ENCODE results near the gene KRT72. TPM values are rescaled to one million over a fixed set of nuclear protein-coding genes. Genes with fewer than 3 reads are reported as not detected.

Gene KRT72
- total and polyA plus RNA-seq, 4 experiments from 2014 or later = 7.7 to 8.4 TPM; not detected in 2

DNA sequence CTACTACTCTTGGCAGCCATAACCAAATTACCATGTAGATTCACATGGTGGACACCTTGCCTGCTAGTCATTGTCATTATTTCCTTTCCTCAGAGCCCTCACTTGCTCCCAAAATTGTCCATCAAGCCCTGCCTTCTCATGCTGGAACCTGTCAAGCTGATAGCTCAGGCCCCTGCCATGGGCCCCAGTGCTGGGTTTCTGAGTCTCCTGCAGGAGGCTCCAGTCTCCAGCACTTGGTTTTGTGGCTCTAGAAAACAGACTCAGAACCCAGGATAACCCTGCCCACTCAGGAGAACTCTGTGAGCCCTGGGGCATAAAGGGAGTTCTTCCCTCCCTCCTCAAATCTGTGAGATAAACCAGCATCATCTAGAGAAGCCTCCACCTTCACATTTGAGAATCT is 59.1 kb downstream of the KRT72 start:
- Histone ChIP-seq H3K4me3 (ENCODE audit: low read length in 2 of 2) (no peak overlapping the region), H3K27me3 (ENCODE audit: insufficient read depth, low read length) (no peaks in the 10 kb centered on the region), H3K4me1 (ENCODE audit: insufficient read depth, low read length) (no peaks in the 10 kb centered on the region), H3K36me3 (ENCODE audit: insufficient read depth, low read length) (no peaks in the 10 kb centered on the region), H3K27ac (ENCODE audit: low read depth, low read length) (no peak overlapping the region), H3K9me3 (ENCODE audit: control insufficient read depth in 1 of 2, low read length in 2 of 2) (no peaks in the 10 kb centered on the region)
- no peaks in the 10 kb centered on the region for H3K36me3 Mint-ChIP-seq
- peaks cover 4 to 9% of the 10 kb centered on the region in 2 donors for H3K27me3 Mint-ChIP-seq
- ChIA-PET POLR2A (ENCODE audit: partially characterized antibody) (no interaction called here), CTCF (ENCODE audit: partially characterized antibody) (no interaction called here)
- H3K4me1 Mint-ChIP-seq = no peaks in the 10 kb centered on the region
- DNase-seq = no peak
- H3K4me3 Mint-ChIP-seq = no peak overlapping the region
- H3K9me3 Mint-ChIP-seq = no peaks in the 10 kb centered on the region
- H3K27ac Mint-ChIP-seq = peak overlapping the region in 1 of 7 donors; percentile 25
- intact Hi-C loops (cut with micrococcal nuclease) = no loop called here

DNA sequence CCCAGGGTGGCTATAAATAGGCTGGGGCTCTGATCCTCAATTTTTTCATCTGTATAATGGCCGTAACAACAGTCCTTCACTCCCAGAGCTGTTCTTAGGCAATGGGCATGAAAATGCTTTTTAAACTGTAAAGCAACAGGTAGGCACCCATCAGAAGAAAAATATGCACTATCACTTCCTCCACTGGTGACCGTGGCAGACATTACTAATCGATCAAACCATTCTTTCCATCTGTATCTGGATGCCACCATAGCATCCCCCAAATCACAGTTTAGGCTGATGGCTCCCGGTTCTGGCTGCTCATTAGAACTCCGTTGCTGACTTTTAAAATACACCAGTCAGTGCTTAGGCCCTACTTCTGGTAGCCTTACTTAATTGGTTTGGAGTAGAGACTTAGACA is 59.6 kb downstream of the KRT72 start:
- no peak for DNase-seq
- Histone ChIP-seq H3K36me3 (ENCODE audit: insufficient read depth, low read length) (no peaks in the 10 kb centered on the region), H3K27ac (ENCODE audit: low read depth, low read length) (no peak overlapping the region), H3K4me1 (ENCODE audit: insufficient read depth, low read length) (no peaks in the 10 kb centered on the region), H3K27me3 (ENCODE audit: insufficient read depth, low read length) (no peaks in the 10 kb centered on the region), H3K4me3 (ENCODE audit: low read length in 2 of 2) (no peak overlapping the region), H3K9me3 (ENCODE audit: control insufficient read depth in 1 of 2, low read length in 2 of 2) (no peaks in the 10 kb centered on the region)
- POLR2A ChIA-PET (ENCODE audit: partially characterized antibody) = no interaction called here
- no peaks in the 10 kb centered on the region for H3K36me3 Mint-ChIP-seq
- H3K27ac Mint-ChIP-seq = peak overlapping the region in 1 of 7 donors; percentile 25
- H3K9me3 Mint-ChIP-seq = no peaks in the 10 kb centered on the region
- H3K4me3 Mint-ChIP-seq = no peak overlapping the region
- peaks cover 5 to 7% of the 10 kb centered on the region in 2 donors for H3K27me3 Mint-ChIP-seq
- intact Hi-C loops (cut with micrococcal nuclease) = no loop called here
- no peaks in the 10 kb centered on the region for H3K4me1 Mint-ChIP-seq
- CTCF ChIA-PET (ENCODE audit: partially characterized antibody) = no interaction called here

DNA sequence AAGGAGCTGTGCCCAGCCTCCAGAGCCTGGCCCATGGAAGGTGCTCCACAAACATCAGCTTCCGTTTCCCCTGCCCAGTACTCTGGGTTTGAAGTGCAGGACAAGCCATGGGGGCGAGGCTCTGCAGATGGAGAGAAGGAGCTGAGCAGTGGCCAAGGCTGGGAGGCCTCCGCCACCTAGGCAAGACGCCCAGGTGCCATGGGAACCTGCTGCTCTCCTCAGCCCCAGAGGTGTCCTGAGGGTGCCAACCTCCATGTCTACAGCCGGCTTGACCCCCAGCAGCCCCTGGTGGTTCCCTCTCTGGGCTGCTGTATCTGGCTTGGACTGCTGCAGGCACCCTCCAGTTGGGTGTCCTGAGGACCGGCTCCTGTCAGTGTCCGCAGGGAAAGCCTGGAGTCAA is 60.7 kb downstream of the KRT72 start:
- no peak overlapping the region for H3K27ac ChIP-seq (ENCODE audit: low read depth, low read length)
- no peak for DNase-seq
- no peak overlapping the region for H3K4me3 Mint-ChIP-seq
- no peaks in the 10 kb centered on the region for H3K4me1 Mint-ChIP-seq
- no peaks in the 10 kb centered on the region for H3K36me3 ChIP-seq (ENCODE audit: insufficient read depth, low read length)
- H3K27me3 Mint-ChIP-seq = peaks cover 5 to 6% of the 10 kb centered on the region in 2 donors
- H3K9me3 Mint-ChIP-seq = no peaks in the 10 kb centered on the region
- intact Hi-C loops (cut with micrococcal nuclease) = no loop called here
- CTCF ChIA-PET (ENCODE audit: partially characterized antibody) = no interaction called here
- no peaks in the 10 kb centered on the region for H3K27me3 ChIP-seq (ENCODE audit: insufficient read depth, low read length)
- H3K9me3 ChIP-seq (ENCODE audit: control insufficient read depth in 1 of 2, low read length in 2 of 2) = no peaks in the 10 kb centered on the region
- no peak overlapping the region for H3K27ac Mint-ChIP-seq
- no peak overlapping the region for H3K4me3 ChIP-seq (ENCODE audit: low read length in 2 of 2)
- H3K4me1 ChIP-seq (ENCODE audit: insufficient read depth, low read length) = no peaks in the 10 kb centered on the region
- no peaks in the 10 kb centered on the region for H3K36me3 Mint-ChIP-seq
- POLR2A ChIA-PET (ENCODE audit: partially characterized antibody) = no interaction called here

DNA sequence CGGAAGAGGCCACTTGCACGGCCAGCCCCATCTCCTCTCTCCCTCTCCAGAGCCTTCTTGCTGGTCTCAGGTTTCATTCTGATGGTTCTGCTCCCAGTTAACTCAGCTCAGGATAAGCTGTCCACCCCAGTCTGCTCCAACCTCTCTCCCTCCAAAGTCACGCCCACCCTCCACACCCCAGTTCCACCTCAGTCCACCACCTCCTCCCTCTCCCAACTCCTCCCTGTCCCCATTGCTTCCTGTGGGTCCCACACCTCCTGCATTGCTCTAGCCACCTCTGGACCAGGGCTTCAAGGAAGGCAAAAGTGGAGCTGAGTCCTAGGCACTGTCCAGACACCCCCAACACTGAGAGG is 61.5 kb downstream of the KRT72 start:
- POLR2A ChIA-PET (ENCODE audit: partially characterized antibody) = no interaction called here
- no peaks in the 10 kb centered on the region for H3K9me3 Mint-ChIP-seq
- no peaks in the 10 kb centered on the region for H3K36me3 Mint-ChIP-seq
- no peak overlapping the region for H3K27ac Mint-ChIP-seq
- H3K27me3 ChIP-seq (ENCODE audit: insufficient read depth, low read length) = no peaks in the 10 kb centered on the region
- no peaks in the 10 kb centered on the region for H3K9me3 ChIP-seq (ENCODE audit: control insufficient read depth in 1 of 2, low read length in 2 of 2)
- H3K27me3 Mint-ChIP-seq = peaks cover 2 to 3% of the 10 kb centered on the region in 2 donors
- CTCF ChIA-PET (ENCODE audit: partially characterized antibody) = no interaction called here
- H3K4me3 Mint-ChIP-seq = no peak overlapping the region
- no peak overlapping the region for H3K27ac ChIP-seq (ENCODE audit: low read depth, low read length)
- no peak overlapping the region for H3K4me3 ChIP-seq (ENCODE audit: low read length in 2 of 2)
- H3K4me1 Mint-ChIP-seq = no peaks in the 10 kb centered on the region
- no peaks in the 10 kb centered on the region for H3K36me3 ChIP-seq (ENCODE audit: insufficient read depth, low read length)
- no peak for DNase-seq
- intact Hi-C loops (cut with micrococcal nuclease) = no loop called here
- H3K4me1 ChIP-seq (ENCODE audit: insufficient read depth, low read length) = no peaks in the 10 kb centered on the region

DNA sequence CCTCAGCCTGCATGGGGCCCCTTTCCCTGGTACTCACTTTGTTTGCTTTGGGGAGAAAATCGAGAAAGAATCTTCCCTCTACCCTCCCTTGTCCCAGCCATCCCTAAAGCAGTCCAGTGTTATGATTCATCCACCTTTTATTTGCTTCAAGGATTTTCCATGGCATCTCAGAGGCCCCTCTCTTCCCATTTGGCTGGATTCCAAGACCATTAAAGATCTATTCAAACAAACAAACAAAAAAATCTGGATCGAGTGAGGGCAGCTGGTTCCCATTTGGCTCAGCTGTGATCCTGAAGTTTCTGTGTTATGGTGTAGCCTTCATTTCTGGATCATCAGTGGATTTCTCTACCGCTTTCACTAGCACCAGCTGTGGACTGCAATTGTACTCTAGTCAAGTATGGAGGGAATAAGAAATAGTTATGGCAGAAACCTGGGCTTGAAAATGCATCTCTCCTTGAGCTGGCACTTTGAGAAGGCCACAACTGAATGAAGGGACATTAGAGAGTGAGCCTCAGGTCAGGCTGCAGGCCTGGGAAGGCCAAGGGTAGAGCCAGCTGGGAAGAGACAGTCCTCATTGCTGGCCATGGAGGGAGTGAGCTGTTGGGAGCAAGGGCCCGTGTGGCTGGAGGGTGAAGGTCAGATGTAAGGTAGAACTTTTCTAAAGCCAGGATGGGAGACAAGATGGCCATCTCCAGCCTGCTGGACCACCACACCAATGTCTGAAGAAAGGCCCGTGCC is 62.0 kb downstream of the KRT72 start:
- Histone ChIP-seq H3K9me3 (ENCODE audit: control insufficient read depth in 1 of 2, low read length in 2 of 2) (no peaks in the 10 kb centered on the region), H3K27ac (ENCODE audit: low read depth, low read length) (no peak overlapping the region), H3K4me3 (ENCODE audit: low read length in 2 of 2) (no peak overlapping the region), H3K36me3 (ENCODE audit: insufficient read depth, low read length) (no peaks in the 10 kb centered on the region), H3K4me1 (ENCODE audit: insufficient read depth, low read length) (no peaks in the 10 kb centered on the region), H3K27me3 (ENCODE audit: insufficient read depth, low read length) (no peaks in the 10 kb centered on the region)
- DNase-seq = no peak
- Mint-ChIP-seq H3K27ac (no peak overlapping the region), H3K4me1 (no peaks in the 10 kb centered on the region), H3K36me3 (no peaks in the 10 kb centered on the region), H3K27me3 (peaks cover 2 to 3% of the 10 kb centered on the region in 2 donors), H3K9me3 (no peaks in the 10 kb centered on the region), H3K4me3 (no peak overlapping the region)
- intact Hi-C loops (cut with micrococcal nuclease) = no loop called here
- POLR2A ChIA-PET (ENCODE audit: partially characterized antibody) = no interaction called here
- CTCF ChIA-PET (ENCODE audit: partially characterized antibody) = no interaction called here

DNA sequence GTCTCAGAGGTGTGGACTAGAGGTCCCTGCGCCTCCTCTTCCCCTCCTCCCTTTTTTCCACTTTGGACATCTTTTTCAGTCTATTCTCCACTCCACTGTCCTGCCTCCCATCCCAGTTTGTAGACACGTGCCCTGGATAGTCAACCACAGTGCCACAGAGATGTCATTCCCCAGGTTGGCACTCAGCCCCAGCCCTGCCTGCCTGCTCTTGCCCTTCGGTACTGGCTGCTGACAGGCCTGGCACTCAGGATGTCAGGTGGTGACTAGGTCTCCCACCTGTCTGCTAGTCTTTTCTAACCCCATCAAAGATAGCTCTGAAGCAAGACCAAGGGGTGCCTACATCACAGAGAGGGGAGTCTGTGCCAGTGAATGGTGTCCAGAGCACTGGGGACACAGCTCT is 64.2 kb downstream of the KRT72 start:
- no peaks in the 10 kb centered on the region for H3K36me3 ChIP-seq (ENCODE audit: insufficient read depth, low read length)
- Mint-ChIP-seq H3K9me3 (no peaks in the 10 kb centered on the region), H3K36me3 (no peaks in the 10 kb centered on the region), H3K4me1 (no peaks in the 10 kb centered on the region), H3K27ac (no peak overlapping the region), H3K27me3 (peaks cover 2 to 8% of the 10 kb centered on the region in 2 donors), H3K4me3 (no peak overlapping the region)
- POLR2A ChIA-PET (ENCODE audit: partially characterized antibody) = no interaction called here
- no peaks in the 10 kb centered on the region for H3K9me3 ChIP-seq (ENCODE audit: control insufficient read depth in 1 of 2, low read length in 2 of 2)
- no peaks in the 10 kb centered on the region for H3K27me3 ChIP-seq (ENCODE audit: insufficient read depth, low read length)
- no peak overlapping the region for H3K4me3 ChIP-seq (ENCODE audit: low read length in 2 of 2)
- CTCF ChIA-PET (ENCODE audit: partially characterized antibody) = no interaction called here
- no peak overlapping the region for H3K27ac ChIP-seq (ENCODE audit: low read depth, low read length)
- intact Hi-C loops (cut with micrococcal nuclease) = no loop called here
- no peak for DNase-seq
- H3K4me1 ChIP-seq (ENCODE audit: insufficient read depth, low read length) = no peaks in the 10 kb centered on the region

Other genes with a start within 250 kb of the KRT72 start
- not detected for gene KRT85, start 234.0 kb downstream of the KRT72 start, total RNA-seq
- not detected for gene KRT85, start 234.0 kb downstream of the KRT72 start, polyA plus RNA-seq
- gene KRT84, start 215.8 kb downstream of the KRT72 start, total RNA-seq = not detected
- gene KRT84, start 215.8 kb downstream of the KRT72 start, polyA plus RNA-seq = not detected
- gene KRT82, start 195.1 kb downstream of the KRT72 start, total RNA-seq = not detected
- not detected for gene KRT82, start 195.1 kb downstream of the KRT72 start, polyA plus RNA-seq
- not detected for gene KRT75, start 167.1 kb downstream of the KRT72 start, total RNA-seq
- gene KRT75, start 167.1 kb downstream of the KRT72 start, polyA plus RNA-seq = not detected
- not detected for gene KRT6B, start 149.3 kb downstream of the KRT72 start, total RNA-seq
- gene KRT6B, start 149.3 kb downstream of the KRT72 start, polyA plus RNA-seq = not detected
- gene KRT6C, start 127.7 kb downstream of the KRT72 start, total RNA-seq = not detected
- not detected for gene KRT6C, start 127.7 kb downstream of the KRT72 start, polyA plus RNA-seq
- gene KRT6A, start 108.2 kb downstream of the KRT72 start, total RNA-seq = not detected
- not detected for gene KRT6A, start 108.2 kb downstream of the KRT72 start, polyA plus RNA-seq
- not detected for gene KRT5, start 81.1 kb downstream of the KRT72 start, total RNA-seq
- not detected for gene KRT5, start 81.1 kb downstream of the KRT72 start, polyA plus RNA-seq
- not detected for gene KRT71, start 48.3 kb downstream of the KRT72 start, total RNA-seq
- gene KRT71, start 48.3 kb downstream of the KRT72 start, polyA plus RNA-seq = not detected
- gene KRT74, start 27.6 kb downstream of the KRT72 start, total RNA-seq = not detected
- gene KRT74, start 27.6 kb downstream of the KRT72 start, polyA plus RNA-seq = not detected
- gene KRT73, start 17.1 kb upstream of the KRT72 start, total RNA-seq = 1 to 10 TPM; 5.7 to 6.0 TPM
- gene KRT73, start 17.1 kb upstream of the KRT72 start, polyA plus RNA-seq = 1 to 10 TPM; 1.2 to 1.3 TPM
- gene KRT2, start 50.7 kb upstream of the KRT72 start, total RNA-seq = under 1 TPM; 0.23 to 0.39 TPM
- gene KRT2, start 50.7 kb upstream of the KRT72 start, polyA plus RNA-seq = under 1 TPM; 0.08 to 0.20 TPM
- gene KRT1, start 78.9 kb upstream of the KRT72 start, total RNA-seq = under 1 TPM in 1 of 2 experiments, not detected in 1; 0.67 TPM
- 10 to 100 TPM; 21.0 to 25.5 TPM for gene KRT1, start 78.9 kb upstream of the KRT72 start, polyA plus RNA-seq
- gene KRT77, start 102.1 kb upstream of the KRT72 start, total RNA-seq = not detected
- not detected for gene KRT77, start 102.1 kb upstream of the KRT72 start, polyA plus RNA-seq
- not detected for gene KRT76, start 175.9 kb upstream of the KRT72 start, total RNA-seq
- not detected for gene KRT76, start 175.9 kb upstream of the KRT72 start, polyA plus RNA-seq
- gene KRT3, start 194.7 kb upstream of the KRT72 start, total RNA-seq = not detected
- gene KRT3, start 194.7 kb upstream of the KRT72 start, polyA plus RNA-seq = not detected
- gene KRT4, start 212.7 kb upstream of the KRT72 start, total RNA-seq = not detected
- gene KRT4, start 212.7 kb upstream of the KRT72 start, polyA plus RNA-seq = not detected
- not detected for gene KRT79, start 232.8 kb upstream of the KRT72 start, total RNA-seq
- not detected for gene KRT79, start 232.8 kb upstream of the KRT72 start, polyA plus RNA-seq
- gene KRT78, start 247.5 kb upstream of the KRT72 start, total RNA-seq = not detected
- not detected for gene KRT78, start 247.5 kb upstream of the KRT72 start, polyA plus RNA-seq